ENCODE data around the gene IFT81.

The IFT81 gene

DNA sequence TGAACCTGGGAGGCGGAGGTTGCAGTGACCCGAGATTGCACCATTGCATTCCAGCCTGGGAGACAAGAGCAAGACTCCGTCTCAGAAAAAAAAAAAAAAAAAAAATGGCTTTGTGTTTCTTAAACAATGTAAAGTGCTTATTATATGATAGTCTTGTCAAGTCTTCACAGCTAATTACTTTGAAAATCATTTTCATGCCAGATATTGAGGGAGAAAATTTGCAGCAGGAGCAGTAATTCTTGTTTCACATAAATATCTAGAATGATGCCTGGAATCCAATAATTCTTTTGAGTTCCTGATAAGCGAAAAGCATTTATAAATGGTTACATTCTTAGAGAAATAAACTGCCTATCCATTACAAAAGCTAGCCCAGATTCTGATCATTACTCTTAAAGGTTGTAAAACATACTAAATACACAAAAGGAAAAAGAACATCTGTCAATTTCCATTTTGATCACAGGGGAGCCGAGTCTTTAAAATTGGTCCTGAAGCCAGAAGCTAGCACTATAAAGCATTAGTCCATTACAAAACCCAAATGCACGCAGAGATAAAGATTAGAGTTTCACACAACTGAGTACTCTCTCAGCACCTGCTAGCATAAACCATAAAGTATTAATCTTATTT lies 50.3 kb downstream of the IFT81 start:
- no peak overlapping the region for H3K27ac ChIP-seq (ENCODE audit: extremely low read depth, low read depth, low read length)
- POLR2A ChIA-PET = interaction anchor here (0.6 to 0.7 kb wide), 2 partner anchors 8 to 50 kb away, joined by 3 to 6 read pairs; no protein-coding TSS in a partner anchor

DNA sequence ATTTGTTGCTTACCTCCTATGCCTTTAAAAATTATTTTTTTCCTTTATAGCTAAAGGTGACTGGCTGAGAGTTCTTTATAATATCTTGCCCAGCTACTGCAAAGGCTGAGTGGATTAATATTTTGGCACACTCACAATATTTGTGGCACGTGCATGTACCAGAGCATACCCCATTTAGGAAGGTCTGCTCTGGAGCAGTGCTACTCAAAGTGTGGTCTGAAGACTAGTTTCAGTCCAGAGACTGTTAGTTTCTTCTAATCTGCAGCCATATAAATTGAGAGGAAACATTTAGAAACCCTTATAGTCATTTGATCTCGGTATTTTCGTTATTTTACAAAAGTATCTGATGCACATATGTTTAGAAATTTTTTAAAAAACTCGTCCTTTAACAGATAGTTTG lies 51.0 kb downstream of the IFT81 start:
- CTCF ChIA-PET = no interaction called here
- 0 out of 2 replicates have a peak, but pooled peaks cover 8% of the 10 kb centered on the region for H3K4me1 ChIP-seq (ENCODE audit: control insufficient read depth, insufficient read depth, low read length)
- no peak overlapping the region for H3K27ac ChIP-seq (ENCODE audit: extremely low read depth, low read depth, low read length)
- H3K9me3 ChIP-seq (ENCODE audit: control insufficient read depth, insufficient read depth, low read depth, low read length) = no peaks in the 10 kb centered on the region
- POLR2A ChIA-PET = no interaction called here
- no peak overlapping the region for H3K4me3 ChIP-seq (ENCODE audit: low read depth, low read length)
- H3K36me3 ChIP-seq (ENCODE audit: control insufficient read depth in 2 of 2, insufficient read depth in 1 of 2, low read length in 2 of 2) = peaks cover 0 to 10% of the 10 kb centered on the region in 2 experiments; a peak in 1 of 3 replicates
- TF ChIP-seq, protein P1, sequence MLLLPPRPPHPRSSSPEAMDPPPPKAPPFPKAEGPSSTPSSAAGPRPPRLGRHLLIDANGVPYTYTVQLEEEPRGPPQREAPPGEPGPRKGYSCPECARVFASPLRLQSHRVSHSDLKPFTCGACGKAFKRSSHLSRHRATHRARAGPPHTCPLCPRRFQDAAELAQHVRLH (tag by site-specific recombination; IDR thresholded peaks at IDR 0.05) = no peak
- TF ChIP-seq KLF7 (tag by site-specific recombination; IDR thresholded peaks at IDR 0.05; ENCODE audit: borderline replicate concordance) (no peak), ZNF629 (tag by site-specific recombination; IDR thresholded peaks at IDR 0.05) (no peak), ZNF843 (tag by site-specific recombination; IDR thresholded peaks at IDR 0.05) (no peak), ZNF624 (tag by site-specific recombination; IDR thresholded peaks at IDR 0.05) (no peak), RBAK (tag by site-specific recombination; IDR thresholded peaks at IDR 0.05) (no peak), ZSCAN16 (tag by site-specific recombination; IDR thresholded peaks at IDR 0.05) (no peak), ZNF23 (tag by site-specific recombination; IDR thresholded peaks at IDR 0.05; ENCODE audit: borderline replicate concordance) (no peak), ZBTB8A (tag by site-specific recombination; IDR thresholded peaks at IDR 0.05) (no peak), MZF1 (tag by site-specific recombination; IDR thresholded peaks at IDR 0.05; ENCODE audit: borderline replicate concordance) (no peak)
- TF ChIP-seq, protein P2, sequence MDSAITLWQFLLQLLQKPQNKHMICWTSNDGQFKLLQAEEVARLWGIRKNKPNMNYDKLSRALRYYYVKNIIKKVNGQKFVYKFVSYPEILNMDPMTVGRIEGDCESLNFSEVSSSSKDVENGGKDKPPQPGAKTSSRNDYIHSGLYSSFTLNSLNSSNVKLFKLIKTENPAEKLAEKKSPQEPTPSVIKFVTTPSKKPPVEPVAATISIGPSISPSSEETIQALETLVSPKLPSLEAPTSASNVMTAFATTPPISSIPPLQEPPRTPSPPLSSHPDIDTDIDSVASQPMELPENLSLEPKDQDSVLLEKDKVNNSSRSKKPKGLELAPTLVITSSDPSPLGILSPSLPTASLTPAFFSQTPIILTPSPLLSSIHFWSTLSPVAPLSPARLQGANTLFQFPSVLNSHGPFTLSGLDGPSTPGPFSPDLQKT (IDR thresholded peaks at IDR 0.05; ENCODE audit: borderline replicate concordance, low read depth, low read length) = no peak
- TF ChIP-seq, protein P3, sequence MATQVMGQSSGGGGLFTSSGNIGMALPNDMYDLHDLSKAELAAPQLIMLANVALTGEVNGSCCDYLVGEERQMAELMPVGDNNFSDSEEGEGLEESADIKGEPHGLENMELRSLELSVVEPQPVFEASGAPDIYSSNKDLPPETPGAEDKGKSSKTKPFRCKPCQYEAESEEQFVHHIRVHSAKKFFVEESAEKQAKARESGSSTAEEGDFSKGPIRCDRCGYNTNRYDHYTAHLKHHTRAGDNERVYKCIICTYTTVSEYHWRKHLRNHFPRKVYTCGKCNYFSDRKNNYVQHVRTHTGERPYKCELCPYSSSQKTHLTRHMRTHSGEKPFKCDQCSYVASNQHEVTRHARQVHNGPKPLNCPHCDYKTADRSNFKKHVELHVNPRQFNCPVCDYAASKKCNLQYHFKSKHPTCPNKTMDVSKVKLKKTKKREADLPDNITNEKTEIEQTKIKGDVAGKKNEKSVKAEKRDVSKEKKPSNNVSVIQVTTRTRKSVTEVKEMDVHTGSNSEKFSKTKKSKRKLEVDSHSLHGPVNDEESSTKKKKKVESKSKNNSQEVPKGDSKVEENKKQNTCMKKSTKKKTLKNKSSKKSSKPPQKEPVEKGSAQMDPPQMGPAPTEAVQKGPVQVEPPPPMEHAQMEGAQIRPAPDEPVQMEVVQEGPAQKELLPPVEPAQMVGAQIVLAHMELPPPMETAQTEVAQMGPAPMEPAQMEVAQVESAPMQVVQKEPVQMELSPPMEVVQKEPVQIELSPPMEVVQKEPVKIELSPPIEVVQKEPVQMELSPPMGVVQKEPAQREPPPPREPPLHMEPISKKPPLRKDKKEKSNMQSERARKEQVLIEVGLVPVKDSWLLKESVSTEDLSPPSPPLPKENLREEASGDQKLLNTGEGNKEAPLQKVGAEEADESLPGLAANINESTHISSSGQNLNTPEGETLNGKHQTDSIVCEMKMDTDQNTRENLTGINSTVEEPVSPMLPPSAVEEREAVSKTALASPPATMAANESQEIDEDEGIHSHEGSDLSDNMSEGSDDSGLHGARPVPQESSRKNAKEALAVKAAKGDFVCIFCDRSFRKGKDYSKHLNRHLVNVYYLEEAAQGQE (tag by site-specific recombination; IDR thresholded peaks at IDR 0.05) = no peak

More for the DNA sequence above, 50.3 kb downstream of the IFT81 start:
- CTCF ChIA-PET = interaction anchor here (0.7 kb wide), 2 partner anchors 672 to 1147 kb away, joined by 3 to 4 read pairs; no protein-coding TSS in a partner anchor
- no peaks in the 10 kb centered on the region for H3K9me3 ChIP-seq (ENCODE audit: control insufficient read depth, insufficient read depth, low read depth, low read length)
- 0 out of 2 replicates have a peak, but pooled peaks cover 8% of the 10 kb centered on the region for H3K4me1 ChIP-seq (ENCODE audit: control insufficient read depth, insufficient read depth, low read length)
- H3K36me3 ChIP-seq (ENCODE audit: control insufficient read depth in 2 of 2, insufficient read depth in 1 of 2, low read length in 2 of 2) = peaks cover 0 to 11% of the 10 kb centered on the region in 2 experiments; a peak in 1 of 3 replicates
- peak; percentile 60; the same call in 1 of the 2 replicates for TF ChIP-seq FEZF1 (tag by site-specific recombination; IDR thresholded peaks at IDR 0.05)
- TF ChIP-seq, protein P4, sequence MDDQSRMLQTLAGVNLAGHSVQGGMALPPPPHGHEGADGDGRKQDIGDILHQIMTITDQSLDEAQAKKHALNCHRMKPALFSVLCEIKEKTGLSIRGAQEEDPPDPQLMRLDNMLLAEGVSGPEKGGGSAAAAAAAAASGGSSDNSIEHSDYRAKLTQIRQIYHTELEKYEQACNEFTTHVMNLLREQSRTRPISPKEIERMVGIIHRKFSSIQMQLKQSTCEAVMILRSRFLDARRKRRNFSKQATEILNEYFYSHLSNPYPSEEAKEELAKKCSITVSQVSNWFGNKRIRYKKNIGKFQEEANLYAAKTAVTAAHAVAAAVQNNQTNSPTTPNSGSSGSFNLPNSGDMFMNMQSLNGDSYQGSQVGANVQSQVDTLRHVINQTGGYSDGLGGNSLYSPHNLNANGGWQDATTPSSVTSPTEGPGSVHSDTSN (CRISPR knock-in tag; IDR thresholded peaks at IDR 0.05) = no peak
- TF ChIP-seq, protein P5, sequence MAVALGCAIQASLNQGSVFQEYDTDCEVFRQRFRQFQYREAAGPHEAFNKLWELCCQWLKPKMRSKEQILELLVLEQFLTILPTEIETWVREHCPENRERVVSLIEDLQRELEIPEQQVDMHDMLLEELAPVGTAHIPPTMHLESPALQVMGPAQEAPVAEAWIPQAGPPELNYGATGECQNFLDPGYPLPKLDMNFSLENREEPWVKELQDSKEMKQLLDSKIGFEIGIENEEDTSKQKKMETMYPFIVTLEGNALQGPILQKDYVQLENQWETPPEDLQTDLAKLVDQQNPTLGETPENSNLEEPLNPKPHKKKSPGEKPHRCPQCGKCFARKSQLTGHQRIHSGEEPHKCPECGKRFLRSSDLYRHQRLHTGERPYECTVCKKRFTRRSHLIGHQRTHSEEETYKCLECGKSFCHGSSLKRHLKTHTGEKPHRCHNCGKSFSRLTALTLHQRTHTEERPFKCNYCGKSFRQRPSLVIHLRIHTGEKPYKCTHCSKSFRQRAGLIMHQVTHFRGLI (tag by site-specific recombination; IDR thresholded peaks at IDR 0.05) = no peak
- TF ChIP-seq YY1 (tag by site-specific recombination; IDR thresholded peaks at IDR 0.05) = no peak
- TF ChIP-seq BCL11B (tag by site-specific recombination; IDR thresholded peaks at IDR 0.05; ENCODE audit: low read depth) = no peak
- no peak for TF ChIP-seq ZNF600 (tag by site-specific recombination; IDR thresholded peaks at IDR 0.05)
- TF ChIP-seq OSR2 (tag by site-specific recombination; IDR thresholded peaks at IDR 0.05) = 0 out of 2 replicates have a peak, but pooled peaks have one; percentile 20
- TF ChIP-seq ZNF48 (tag by site-specific recombination; IDR thresholded peaks at IDR 0.05) = no peak
- TF ChIP-seq, protein P6, sequence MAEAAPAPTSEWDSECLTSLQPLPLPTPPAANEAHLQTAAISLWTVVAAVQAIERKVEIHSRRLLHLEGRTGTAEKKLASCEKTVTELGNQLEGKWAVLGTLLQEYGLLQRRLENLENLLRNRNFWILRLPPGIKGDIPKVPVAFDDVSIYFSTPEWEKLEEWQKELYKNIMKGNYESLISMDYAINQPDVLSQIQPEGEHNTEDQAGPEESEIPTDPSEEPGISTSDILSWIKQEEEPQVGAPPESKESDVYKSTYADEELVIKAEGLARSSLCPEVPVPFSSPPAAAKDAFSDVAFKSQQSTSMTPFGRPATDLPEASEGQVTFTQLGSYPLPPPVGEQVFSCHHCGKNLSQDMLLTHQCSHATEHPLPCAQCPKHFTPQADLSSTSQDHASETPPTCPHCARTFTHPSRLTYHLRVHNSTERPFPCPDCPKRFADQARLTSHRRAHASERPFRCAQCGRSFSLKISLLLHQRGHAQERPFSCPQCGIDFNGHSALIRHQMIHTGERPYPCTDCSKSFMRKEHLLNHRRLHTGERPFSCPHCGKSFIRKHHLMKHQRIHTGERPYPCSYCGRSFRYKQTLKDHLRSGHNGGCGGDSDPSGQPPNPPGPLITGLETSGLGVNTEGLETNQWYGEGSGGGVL (tag by site-specific recombination; IDR thresholded peaks at IDR 0.05) = no peak
- TF ChIP-seq, protein P7, sequence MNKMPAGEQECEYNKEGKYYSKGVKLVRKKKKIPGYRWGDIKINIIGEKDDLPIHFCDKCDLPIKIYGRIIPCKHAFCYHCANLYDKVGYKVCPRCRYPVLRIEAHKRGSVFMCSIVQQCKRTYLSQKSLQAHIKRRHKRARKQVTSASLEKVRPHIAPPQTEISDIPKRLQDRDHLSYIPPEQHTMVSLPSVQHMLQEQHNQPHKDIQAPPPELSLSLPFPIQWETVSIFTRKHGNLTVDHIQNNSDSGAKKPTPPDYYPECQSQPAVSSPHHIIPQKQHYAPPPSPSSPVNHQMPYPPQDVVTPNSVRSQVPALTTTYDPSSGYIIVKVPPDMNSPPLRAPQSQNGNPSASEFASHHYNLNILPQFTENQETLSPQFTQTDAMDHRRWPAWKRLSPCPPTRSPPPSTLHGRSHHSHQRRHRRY (tag by site-specific recombination; IDR thresholded peaks at IDR 0.05) = no peak
- TF ChIP-seq, protein P1 (tag by site-specific recombination; IDR thresholded peaks at IDR 0.05) = no peak
- no peak for TF ChIP-seq GLIS2 (tag by site-specific recombination; IDR thresholded peaks at IDR 0.05)
- no peak overlapping the region for H3K4me3 ChIP-seq (ENCODE audit: low read depth, low read length)
